ENCODE data around the gene ADIG.

DNA sequence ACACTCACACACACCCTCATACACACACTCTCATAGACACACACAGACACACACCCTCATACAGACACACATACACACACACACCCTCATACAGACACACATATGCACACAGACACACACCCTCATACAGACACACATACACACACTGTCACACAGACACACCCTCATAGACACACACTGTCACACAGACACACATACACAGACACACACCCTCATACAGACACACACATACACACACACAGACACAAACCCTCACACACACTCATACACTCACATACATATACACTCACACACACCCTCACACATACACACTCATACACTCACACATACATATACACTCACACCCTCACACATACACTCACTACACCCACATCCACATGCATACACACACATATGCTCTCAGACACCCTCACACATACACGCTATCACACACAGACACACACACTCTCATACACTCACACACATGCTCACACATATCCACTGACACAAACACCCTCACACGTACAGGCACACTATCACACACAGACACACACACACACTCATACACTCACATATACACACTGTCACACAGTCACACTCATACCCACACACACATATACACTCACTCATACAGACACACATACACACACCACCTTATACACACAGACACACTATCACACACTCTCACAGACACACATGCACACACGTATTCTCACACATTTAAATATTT lies 9.1 kb downstream of the ADIG start:
- no peak for TF ChIP-seq POLR2A (IDR thresholded peaks at IDR 0.05; ENCODE audit: low read length)
- no peak for TF ChIP-seq GATA1 (IDR thresholded peaks at IDR 0.05; ENCODE audit: low read depth, low read length)

All from erythroblast (primary cell).